ENCODE results near the gene FAM217A. TPM values are rescaled to one million over a fixed set of nuclear protein-coding genes. Genes with fewer than 3 reads are reported as not detected.
"Not testable (repeated sequence)": the region's sequence is repeated elsewhere in the genome, so short reads cannot be mapped to it uniquely, and the experiment has no call there.

The FAM217A gene
- total RNA-seq, 1 donor from 2014 or later, result not detected

DNA sequence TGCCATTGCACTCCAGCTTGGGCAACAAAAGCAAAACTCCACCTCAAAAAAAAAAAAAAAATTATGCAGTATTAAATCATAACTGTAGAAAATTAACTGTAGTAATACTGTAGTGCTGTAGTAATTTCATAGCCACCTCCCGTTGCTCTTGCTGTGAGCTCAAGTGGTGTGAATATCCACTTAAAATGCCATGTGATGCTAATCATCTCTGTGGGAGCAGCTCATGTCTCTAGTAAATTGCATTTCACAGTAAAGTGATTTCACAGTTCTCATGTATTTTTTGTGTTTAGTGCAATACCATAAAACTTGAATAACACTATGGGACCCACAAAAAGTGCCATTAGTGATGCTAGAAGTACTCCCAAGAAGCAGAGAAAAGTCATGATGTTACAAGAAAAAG is 14.4 kb upstream of the FAM217A start:
- Histone ChIP-seq H3K27me3 (ENCODE audit: control insufficient read depth, insufficient read depth, low read length) (no peaks in the 10 kb centered on the region), H3K4me3 (ENCODE audit: low read depth, low read length) (no peak overlapping the region), H3K36me3 (ENCODE audit: control insufficient read depth, insufficient read depth, low read length) (no peaks in the 10 kb centered on the region)
- TF ChIP-seq, protein P1, sequence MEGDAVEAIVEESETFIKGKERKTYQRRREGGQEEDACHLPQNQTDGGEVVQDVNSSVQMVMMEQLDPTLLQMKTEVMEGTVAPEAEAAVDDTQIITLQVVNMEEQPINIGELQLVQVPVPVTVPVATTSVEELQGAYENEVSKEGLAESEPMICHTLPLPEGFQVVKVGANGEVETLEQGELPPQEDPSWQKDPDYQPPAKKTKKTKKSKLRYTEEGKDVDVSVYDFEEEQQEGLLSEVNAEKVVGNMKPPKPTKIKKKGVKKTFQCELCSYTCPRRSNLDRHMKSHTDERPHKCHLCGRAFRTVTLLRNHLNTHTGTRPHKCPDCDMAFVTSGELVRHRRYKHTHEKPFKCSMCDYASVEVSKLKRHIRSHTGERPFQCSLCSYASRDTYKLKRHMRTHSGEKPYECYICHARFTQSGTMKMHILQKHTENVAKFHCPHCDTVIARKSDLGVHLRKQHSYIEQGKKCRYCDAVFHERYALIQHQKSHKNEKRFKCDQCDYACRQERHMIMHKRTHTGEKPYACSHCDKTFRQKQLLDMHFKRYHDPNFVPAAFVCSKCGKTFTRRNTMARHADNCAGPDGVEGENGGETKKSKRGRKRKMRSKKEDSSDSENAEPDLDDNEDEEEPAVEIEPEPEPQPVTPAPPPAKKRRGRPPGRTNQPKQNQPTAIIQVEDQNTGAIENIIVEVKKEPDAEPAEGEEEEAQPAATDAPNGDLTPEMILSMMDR (IDR thresholded peaks at IDR 0.05; ENCODE audit: insufficient read depth, low read length, poor library complexity, severe bottlenecking), result no peak
- no peak for DNase-seq (ENCODE audit: low read depth)

DNA sequence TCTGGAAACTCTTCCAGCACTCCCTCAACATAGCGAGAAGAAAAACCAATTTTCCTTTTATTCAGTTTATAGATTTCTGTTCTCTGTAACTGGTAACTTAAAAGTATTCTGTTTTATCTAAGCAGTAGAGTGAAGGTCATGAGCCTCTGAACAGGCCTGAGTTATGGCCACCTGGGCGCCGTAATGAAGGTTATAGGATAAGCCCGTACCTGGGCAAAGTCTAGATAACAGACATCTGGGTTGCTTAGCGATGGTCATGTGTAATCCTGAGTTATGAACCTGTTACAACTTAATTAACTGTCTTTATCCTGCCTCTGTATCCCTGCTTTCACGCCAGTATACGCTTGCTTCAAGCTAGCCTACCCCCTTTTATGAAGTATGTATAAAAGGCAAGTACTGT is 13.0 kb upstream of the FAM217A start:
- H3K36me3 ChIP-seq (ENCODE audit: control insufficient read depth, insufficient read depth, low read length), result no peaks in the 10 kb centered on the region
- DNase-seq (ENCODE audit: low read depth), result no peak
- TF ChIP-seq, protein P1 (IDR thresholded peaks at IDR 0.05; ENCODE audit: insufficient read depth, low read length, poor library complexity, severe bottlenecking), result no peak
- H3K4me3 ChIP-seq (ENCODE audit: low read depth, low read length), result no peak overlapping the region
- no peaks in the 10 kb centered on the region for H3K27me3 ChIP-seq (ENCODE audit: control insufficient read depth, insufficient read depth, low read length)

DNA sequence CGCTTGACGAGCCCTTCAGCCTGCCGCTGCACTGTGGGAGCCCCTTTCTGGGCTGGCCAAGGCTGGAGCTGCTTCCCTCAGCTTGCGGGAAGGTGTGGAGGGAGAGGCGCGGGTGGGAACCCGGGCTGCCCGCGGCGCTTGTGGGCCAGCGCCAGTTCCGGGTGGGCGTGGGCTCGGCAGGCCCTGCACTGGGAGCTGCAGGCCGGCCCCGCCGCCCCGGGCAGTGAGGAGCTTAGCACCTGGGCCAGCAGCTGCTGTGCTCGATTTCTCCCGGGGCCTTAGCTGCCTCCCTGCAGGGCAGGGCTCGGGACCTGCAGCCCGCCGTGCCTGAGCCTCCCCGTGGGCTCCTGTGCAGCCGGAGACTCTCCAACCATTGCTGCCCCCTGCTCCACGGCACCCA is 11.1 kb upstream of the FAM217A start:
- H3K27me3 ChIP-seq (ENCODE audit: control insufficient read depth, insufficient read depth, low read length); H3K36me3 ChIP-seq (ENCODE audit: control insufficient read depth, insufficient read depth, low read length); H3K4me3 ChIP-seq (ENCODE audit: low read depth, low read length); DNase-seq (ENCODE audit: low read depth): not testable (repeated sequence)

DNA sequence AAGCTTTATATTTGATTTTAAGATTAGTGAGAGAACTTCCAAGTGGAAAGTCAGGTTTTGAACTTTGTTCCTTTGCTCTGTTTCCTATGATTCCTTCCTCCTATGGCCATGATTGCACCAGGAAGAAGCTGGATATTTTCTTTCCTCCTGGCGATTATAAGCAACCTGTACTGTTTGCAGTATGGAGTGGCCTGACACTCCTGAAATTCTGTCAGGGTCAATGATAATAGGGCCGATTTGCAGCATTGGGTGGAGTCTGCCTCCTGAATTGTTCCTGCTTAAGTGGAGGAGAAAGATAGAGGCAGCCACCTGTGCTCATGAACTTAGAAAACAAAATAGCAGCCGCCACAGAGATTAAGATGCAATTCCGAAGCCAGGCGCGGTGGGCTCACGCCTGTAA is 9.8 kb upstream of the FAM217A start:
- no peaks in the 10 kb centered on the region for H3K36me3 ChIP-seq (ENCODE audit: control insufficient read depth, insufficient read depth, low read length)
- TF ChIP-seq, protein P1 (IDR thresholded peaks at IDR 0.05; ENCODE audit: insufficient read depth, low read length, poor library complexity, severe bottlenecking), result no peak
- no peaks in the 10 kb centered on the region for H3K27me3 ChIP-seq (ENCODE audit: control insufficient read depth, insufficient read depth, low read length)
- no peak for DNase-seq (ENCODE audit: low read depth)
- H3K4me3 ChIP-seq (ENCODE audit: low read depth, low read length), result no peak overlapping the region

DNA sequence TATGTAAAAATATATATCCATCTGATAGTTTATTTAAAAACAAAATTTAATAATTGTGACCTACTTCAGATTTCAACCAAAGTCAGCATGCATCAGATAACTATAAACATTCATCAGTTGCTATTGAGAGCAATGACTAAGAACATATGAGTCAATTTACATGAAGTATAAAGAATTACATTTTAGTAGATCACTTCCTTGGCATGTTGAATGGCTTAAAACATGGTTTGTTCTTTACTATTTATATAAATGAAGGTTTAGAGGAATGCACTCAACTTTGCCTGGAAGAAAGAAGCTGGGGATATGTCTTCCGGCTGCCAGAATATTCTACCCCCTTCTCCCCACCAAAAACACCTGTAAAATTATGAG is 6.4 kb upstream of the FAM217A start:
- Histone ChIP-seq H3K27me3 (ENCODE audit: control insufficient read depth, insufficient read depth, low read length) (no peaks in the 10 kb centered on the region), H3K4me3 (ENCODE audit: low read depth, low read length) (no peak overlapping the region), H3K36me3 (ENCODE audit: control insufficient read depth, insufficient read depth, low read length) (no peaks in the 10 kb centered on the region)
- TF ChIP-seq, protein P1 (IDR thresholded peaks at IDR 0.05; ENCODE audit: insufficient read depth, low read length, poor library complexity, severe bottlenecking), result no peak
- no peak for DNase-seq (ENCODE audit: low read depth)

DNA sequence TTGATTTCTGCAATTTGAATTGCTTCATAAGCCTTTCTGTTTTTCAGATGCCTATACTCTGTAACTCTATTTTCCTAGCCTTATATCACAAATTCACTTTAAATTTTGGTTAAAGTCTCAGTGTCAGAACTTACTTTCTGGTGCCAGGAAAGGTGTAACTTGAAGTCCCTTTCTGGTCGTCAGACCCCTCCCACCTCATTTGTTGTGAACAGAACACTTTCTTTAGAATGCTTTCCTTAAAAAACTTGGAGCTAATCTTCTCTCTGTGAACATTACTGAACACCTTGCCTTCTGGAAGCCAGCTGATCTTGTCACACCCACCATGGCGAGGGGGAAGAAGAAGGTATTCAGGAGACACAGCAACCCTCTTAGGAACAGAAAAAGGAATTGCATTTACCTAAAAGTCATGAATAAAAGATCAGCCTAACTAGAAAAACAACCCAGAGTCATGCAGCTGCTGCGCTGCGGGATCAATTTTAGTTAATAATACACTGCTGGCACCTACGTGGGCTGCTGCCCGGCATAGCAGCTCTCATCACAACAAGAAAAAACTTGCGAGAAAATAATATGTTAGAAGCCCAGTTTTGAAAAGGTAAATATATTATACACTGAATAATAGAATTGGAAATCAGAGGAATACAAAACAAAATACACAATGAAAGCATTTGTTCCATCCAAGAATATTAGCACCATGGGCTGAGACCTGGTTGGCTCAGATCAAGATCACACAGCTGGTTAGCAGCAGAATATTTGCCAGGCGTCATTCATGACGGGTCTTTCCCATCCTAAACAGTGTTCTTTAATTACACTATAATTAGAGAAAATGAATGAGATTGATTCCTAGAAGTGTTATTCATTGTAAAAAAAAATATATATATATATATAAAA is 5.8 kb upstream of the FAM217A start:
- Histone ChIP-seq H3K4me3 (ENCODE audit: low read depth, low read length) (no peak overlapping the region), H3K36me3 (ENCODE audit: control insufficient read depth, insufficient read depth, low read length) (no peaks in the 10 kb centered on the region), H3K27me3 (ENCODE audit: control insufficient read depth, insufficient read depth, low read length) (no peaks in the 10 kb centered on the region)
- no peak for DNase-seq (ENCODE audit: low read depth)
- TF ChIP-seq, protein P1 (IDR thresholded peaks at IDR 0.05; ENCODE audit: insufficient read depth, low read length, poor library complexity, severe bottlenecking), result no peak

All from kidney epithelial cell (primary cell).